Body of pancreas (tissue), 4 donors: ENCODE results near the gene TMEM158.
A peak's percentile ranks its signal among the peaks of the same experiment; 100 is the strongest.

Source experiments
- POLR2A ChIP-seq, 3 donors: fragments of 450-650 bp; IDR thresholded peaks; one replicate each; pipeline ENCODE4 v1.6.1; 2016; ENCODE audit warnings: antibody characterized with exemption in 3 of 3, mild to moderate bottlenecking in 2 of 3
- TF ChIP-seq, protein P1 (sequence below), 7 experiments: fragments of 450-650 bp in 4 of 7; fragments of 200-600 bp in 3 of 7; sonication (generic) in 3 of 7; IDR thresholded peaks; one replicate each; pipeline ENCODE4 v1.5.1; 2016 to 2019; ENCODE audit warnings: antibody characterized with exemption in 7 of 7

DNA sequence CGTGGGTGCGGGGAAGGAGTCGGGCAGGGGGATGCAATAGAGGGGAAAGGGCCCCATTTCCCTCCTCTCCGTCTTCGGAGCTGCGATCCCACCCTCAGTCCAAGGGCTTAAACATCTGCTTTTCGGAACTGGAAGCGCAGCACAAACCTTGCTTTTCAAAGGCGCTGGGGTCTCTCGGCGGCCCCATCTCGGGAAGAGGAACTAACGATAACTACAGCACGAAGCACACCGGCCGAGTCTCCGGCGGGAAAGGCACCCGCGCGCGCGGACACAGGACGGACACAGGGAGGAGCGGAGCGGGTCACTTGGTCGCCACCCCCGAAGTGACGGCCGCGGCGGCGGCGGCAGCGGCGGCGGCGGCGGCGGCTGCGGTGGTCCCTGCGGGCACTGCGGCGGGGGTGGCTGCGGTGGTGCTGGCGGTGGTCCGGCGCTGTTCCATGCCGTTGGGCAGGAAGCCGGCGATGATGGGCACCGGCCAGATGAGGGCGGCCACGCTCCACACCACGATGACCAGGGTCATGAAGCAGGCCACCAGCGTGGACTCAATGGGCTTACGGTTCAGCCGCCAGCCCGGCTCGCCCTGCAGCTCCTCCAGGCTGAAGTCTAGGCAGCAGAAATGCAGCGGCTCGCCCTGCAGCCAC is 1.1 kb downstream of the TMEM158 start:
- TF ChIP-seq POLR2A (IDR thresholded peaks at IDR 0.05) = no peak
- TF ChIP-seq, protein P1, sequence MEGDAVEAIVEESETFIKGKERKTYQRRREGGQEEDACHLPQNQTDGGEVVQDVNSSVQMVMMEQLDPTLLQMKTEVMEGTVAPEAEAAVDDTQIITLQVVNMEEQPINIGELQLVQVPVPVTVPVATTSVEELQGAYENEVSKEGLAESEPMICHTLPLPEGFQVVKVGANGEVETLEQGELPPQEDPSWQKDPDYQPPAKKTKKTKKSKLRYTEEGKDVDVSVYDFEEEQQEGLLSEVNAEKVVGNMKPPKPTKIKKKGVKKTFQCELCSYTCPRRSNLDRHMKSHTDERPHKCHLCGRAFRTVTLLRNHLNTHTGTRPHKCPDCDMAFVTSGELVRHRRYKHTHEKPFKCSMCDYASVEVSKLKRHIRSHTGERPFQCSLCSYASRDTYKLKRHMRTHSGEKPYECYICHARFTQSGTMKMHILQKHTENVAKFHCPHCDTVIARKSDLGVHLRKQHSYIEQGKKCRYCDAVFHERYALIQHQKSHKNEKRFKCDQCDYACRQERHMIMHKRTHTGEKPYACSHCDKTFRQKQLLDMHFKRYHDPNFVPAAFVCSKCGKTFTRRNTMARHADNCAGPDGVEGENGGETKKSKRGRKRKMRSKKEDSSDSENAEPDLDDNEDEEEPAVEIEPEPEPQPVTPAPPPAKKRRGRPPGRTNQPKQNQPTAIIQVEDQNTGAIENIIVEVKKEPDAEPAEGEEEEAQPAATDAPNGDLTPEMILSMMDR (IDR thresholded peaks at IDR 0.05) = peak in 6 of 7 experiments; percentile 18 to 59 (median 46)
